Adrenal gland (tissue), 12 donors: ENCODE data around the gene LTB. TPM values are rescaled to one million over a fixed set of nuclear protein-coding genes. Genes with fewer than 3 reads are reported as not detected.
A peak's percentile ranks its signal among the peaks of the same experiment; 100 is the strongest.

ENCODE experiments used
- DNase-seq, 7 donors: peaks; one replicate each; pipeline ENCODE4 v3.0.0-alpha.2; 2019 to 2020
- H3K27ac ChIP-seq, 5 donors: fragments of 200-600 bp; sonication (generic) in 4 of 5; 1 replicate in 3 of 5; 2 replicates in 2 of 5; pipeline versions ENCODE4 v1.5.1 to v1.8.0; 2016 to 2020; ENCODE audit warnings: mild to moderate bottlenecking in 1 of 5
- H3K27me3 ChIP-seq: fragments of 200-600 bp; 2 replicates; pipeline ENCODE4 v1.8.0; 2021
- H3K36me3 ChIP-seq, 2 donors: fragments of 200-600 bp; replicated peaks in 1 of 2; 1 replicate in 1 of 2; 2 replicates in 1 of 2; pipeline versions ENCODE4 v1.5.1 to v1.8.0; 2018 to 2022
- H3K4me1 ChIP-seq, 2 donors: fragments of 200-600 bp; replicated peaks in 1 of 2; 1 replicate in 1 of 2; 2 replicates in 1 of 2; pipeline versions ENCODE4 v1.5.1 to v1.8.0; 2018 to 2021
- H3K4me3 ChIP-seq, 4 donors: fragments of 200-600 bp; sonication (generic) in 3 of 4; one replicate each; pipeline ENCODE4 v1.5.1; 2016 to 2018
- H3K9me3 ChIP-seq, 3 donors: fragments of 200-600 bp; sonication (generic) in 1 of 3; replicated peaks in 1 of 3; 1 replicate in 2 of 3; 2 replicates in 1 of 3; pipeline versions ENCODE4 v1.5.1 to v1.8.0; 2016 to 2021
- CTCF ChIP-seq, 6 experiments: fragments of 450-650 bp in 4 of 6; fragments of 200-600 bp in 2 of 6; sonication (generic) in 1 of 6; IDR thresholded peaks; 1 replicate in 5 of 6; 2 replicates in 1 of 6; pipeline versions ENCODE4 v1.5.1 to v1.8.0; 2016 to 2021; ENCODE audit warnings: antibody characterized with exemption in 6 of 6, mild to moderate bottlenecking in 2 of 6, moderate library complexity in 1 of 6
- POLR2A ChIP-seq, 2 donors: fragments of 450-650 bp; IDR thresholded peaks; one replicate each; pipeline ENCODE4 v1.6.1; 2017; ENCODE audit warnings: antibody characterized with exemption in 2 of 2, mild to moderate bottlenecking in 2 of 2, moderate library complexity in 1 of 2
- WGBS, 4 donors: extraction: QIAGEN DNeasy Blood & Tissue Kit in 2 of 4; methylation state at CpG; one replicate each; pipeline versions ENCODE4 v1.1.5 to v1.1.7; 2013 to 2017; 5-methylcytosine and 5-hydroxymethylcytosine counted together
- intact Hi-C, 2 donors: fragments of 100-400 bp; cut with DNase I; formaldehyde crosslinking; loops; one replicate each; pipeline versions ENCODE4 v1.14.1 to v1.15.0; 2022 to 2023
- polyA plus RNA-seq, 3 donors: library from polyadenylated mRNA; stranded (reverse); fragments of 200-250 nt in 2 of 3; fragments of 350-450 nt in 1 of 3; fragmentation: Illumina TruSeq in 1 of 3; extraction: RNeasy Lipid Tissue Mini Kit (QIAGEN cat#74804) in 1 of 3; gene quantifications; one replicate each; pipeline ENCODE4 v1.2.3, GENCODE V29; 2013 to 2014
- total RNA-seq, 9 donors: library from RNA; depleted of rRNA in 4 of 9; stranded (reverse); fragments of >200 nt in 4 of 9; fragments of 120-200 nt in 1 of 9; fragmentation: NEBNext Ultra II Directional in 1 of 9; extraction: Animal tissue kit (Norgen Biotek cat#: 25700) in 1 of 9; gene quantifications; one replicate each; pipeline versions ENCODE4 v1.1.0 to v1.2.4, GENCODE V29; 2013 to 2023
- donor health status: healthy with polysubstance abuse.
- donor health status: Bipolar disorder and iron deficiency.
- donor health status: DM: yes; HTN: yes; CAD: no.
- donor health status: DM: no; HTN: no; CAD: no.
- donor health status: DM: no; HTN: no; CAD: no.
- donor health status: DM: yes; HTN: yes; CAD: no.

The LTB gene
- total and polyA plus RNA-seq, 12 donors: 0.31 to 6.7 (median 1.1) TPM; not detected in 3

- Histone ChIP-seq H3K9me3 (no peaks in the 10 kb centered on the region), H3K36me3 (peaks cover 0 to 34% of the 10 kb centered on the region in 2 donors), H3K27me3 (no peaks in the 10 kb centered on the region), H3K4me1 (peaks cover 16 to 33% of the 10 kb centered on the region in 2 donors), H3K4me3 (no peak overlapping the region), H3K27ac (peak overlapping the region in 4 of 5 donors; percentile 26 to 76 (median 54))
- DNase-seq: no peak
- TF ChIP-seq POLR2A (IDR thresholded peaks at IDR 0.05) (no peak), CTCF (IDR thresholded peaks at IDR 0.05) (no peak)
- 59 to 76% (median 72%) methylated on average over 4 of the region's 4 CpGs for WGBS, 4 donors
- intact Hi-C loops: no loop called here
Observed at GRCh38 chr6:31559606-31559957, 22.6 kb downstream of the LTB start.

GRCh38 chr6:31558631-31559500 lies 23.4 kb downstream of the LTB start:
- DNase-seq: peak in 5 of 7 donors; percentile 37 to 67 (median 51)
- Histone ChIP-seq H3K4me3 (no peak overlapping the region), H3K27ac (peak overlapping the region; percentile 26 to 76 (median 39)), H3K9me3 (no peaks in the 10 kb centered on the region), H3K4me1 (peaks cover 16 to 33% of the 10 kb centered on the region in 2 donors), H3K36me3 (peaks cover 0 to 36% of the 10 kb centered on the region in 2 donors), H3K27me3 (no peaks in the 10 kb centered on the region)
- WGBS, 4 donors: 71 to 79% (median 75%) methylated on average over 14 of the region's 14 CpGs
- TF ChIP-seq CTCF (IDR thresholded peaks at IDR 0.05): no peak
- no peak for TF ChIP-seq POLR2A (IDR thresholded peaks at IDR 0.05)
- intact Hi-C loops: no loop called here

GRCh38 chr6:31558318-31558625 lies 24.0 kb downstream of the LTB start:
- H3K4me3 ChIP-seq: no peak overlapping the region

More at GRCh38 chr6:31558318-31558625, 24.0 kb downstream of the LTB start:
- Histone ChIP-seq H3K27me3 (no peaks in the 10 kb centered on the region), H3K4me1 (peaks cover 16 to 33% of the 10 kb centered on the region in 2 donors), H3K9me3 (no peaks in the 10 kb centered on the region), H3K27ac (peak overlapping the region in 4 of 5 donors; percentile 13 to 76 (median 43)), H3K36me3 (peaks cover 0 to 40% of the 10 kb centered on the region in 2 donors)
- no peak for DNase-seq
- TF ChIP-seq CTCF (IDR thresholded peaks at IDR 0.05): no peak
- TF ChIP-seq POLR2A (IDR thresholded peaks at IDR 0.05): no peak
- intact Hi-C loops: no loop called here
- WGBS, 4 donors: 80 to 96% (median 84%) methylated on average over 4 to 8 of the region's 8 CpGs
